ENCODE results near the gene DMRTA2. TPM values are rescaled to one million over a fixed set of nuclear protein-coding genes. Genes with fewer than 3 reads are reported as not detected.

The DMRTA2 gene
- not detected in 2 replicates for total RNA-seq (2014; rRNA removed; shearing (Covaris generic); ENCODE audit: low replicate concordance)

GRCh38 chr1:50422946-50423669 lies at the start of gene DMRTA2:
DMRTA2 (minus strand) TSS chr1:50423443; CDS start chr1:50421536, 1,907 bp downstream.
- DNase-seq (ENCODE audit: low read depth), result no peak

GRCh38 chr1:50471967-50472366 lies 48.7 kb upstream of the DMRTA2 start:
- in situ Hi-C loops (cut with HindIII; ENCODE audit: low pct_unique_long_range_greater_than_20kb, low sequenced_read_pairs), result no loop called here
- DNase-seq (ENCODE audit: low read depth), result no peak

More at GRCh38 chr1:50422946-50423669, at the start of gene DMRTA2:
- in situ Hi-C loops (cut with HindIII; ENCODE audit: low pct_unique_long_range_greater_than_20kb, low sequenced_read_pairs), result no loop called here

DNA sequence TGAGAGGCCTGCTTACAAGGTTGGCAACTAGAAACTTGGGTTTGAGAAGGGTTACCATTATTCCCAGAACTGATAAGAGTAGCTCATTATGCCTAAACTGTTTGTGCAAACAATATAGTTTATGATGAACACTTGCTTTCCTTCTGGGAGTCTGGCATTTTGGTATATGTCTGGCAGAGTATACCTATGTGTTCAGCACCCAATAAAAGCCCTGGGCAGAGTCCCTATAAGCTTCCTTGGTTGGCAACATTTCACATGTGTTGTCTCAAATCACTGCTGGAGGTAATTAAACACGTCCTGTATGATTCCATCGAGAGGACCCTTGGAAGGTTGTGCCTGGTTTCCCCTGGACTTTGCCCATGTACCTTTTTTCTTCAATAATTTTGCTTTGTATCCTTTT lies 39.7 kb upstream of the DMRTA2 start:
- in situ Hi-C loops (cut with HindIII; ENCODE audit: low pct_unique_long_range_greater_than_20kb, low sequenced_read_pairs), result no loop called here

DNA sequence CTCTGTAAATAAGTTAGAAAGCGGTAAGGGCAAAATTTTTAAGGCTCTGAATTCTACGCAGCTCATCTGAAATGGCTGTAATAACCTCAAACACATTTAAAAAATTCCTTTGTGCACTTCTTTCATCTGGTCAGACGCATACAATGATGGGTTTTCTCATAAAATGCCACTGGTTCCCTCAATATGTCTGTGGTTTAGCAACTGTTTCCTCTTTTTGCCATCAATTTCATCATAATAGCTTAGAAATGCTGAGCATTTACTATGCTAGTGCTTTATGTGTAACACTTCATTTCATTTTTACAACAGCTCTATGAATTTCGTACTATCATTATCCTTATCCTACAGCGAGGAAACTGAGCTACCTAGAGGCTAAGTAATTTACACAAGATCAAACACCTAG lies 35.3 kb upstream of the DMRTA2 start:
- no peak for DNase-seq (ENCODE audit: low read depth)
- in situ Hi-C loops (cut with HindIII; ENCODE audit: low pct_unique_long_range_greater_than_20kb, low sequenced_read_pairs), result no loop called here

More for the DNA sequence above, 39.7 kb upstream of the DMRTA2 start:
- DNase-seq (ENCODE audit: low read depth), result no peak

DNA sequence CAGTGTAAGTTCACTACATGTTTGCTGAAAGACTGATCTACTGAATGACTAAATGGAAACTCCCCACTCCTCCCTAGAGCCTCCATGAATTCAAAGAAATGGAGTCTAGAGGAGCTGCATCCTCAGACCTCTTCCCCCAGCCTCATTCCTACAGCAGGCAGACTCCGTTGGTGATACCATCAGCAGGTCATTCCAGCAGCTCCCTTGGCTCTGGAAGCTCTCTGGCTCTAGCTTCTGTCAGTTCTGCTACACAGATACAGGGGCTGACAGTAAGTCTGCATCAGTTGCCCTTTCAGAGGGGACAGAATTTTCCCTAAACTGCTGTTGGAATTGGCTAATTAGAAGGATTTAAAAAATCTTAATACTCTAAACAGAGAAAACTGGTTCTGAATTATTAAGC lies 31.7 kb upstream of the DMRTA2 start:
- in situ Hi-C loops (cut with HindIII; ENCODE audit: low pct_unique_long_range_greater_than_20kb, low sequenced_read_pairs), result no loop called here
- no peak for DNase-seq (ENCODE audit: low read depth)

GRCh38 chr1:50453266-50453665 lies 30.0 kb upstream of the DMRTA2 start:
- in situ Hi-C loops (cut with HindIII; ENCODE audit: low pct_unique_long_range_greater_than_20kb, low sequenced_read_pairs), result no loop called here
- DNase-seq (ENCODE audit: low read depth), result no peak

GRCh38 chr1:50452700-50453099 lies 29.5 kb upstream of the DMRTA2 start:
- in situ Hi-C loops (cut with HindIII; ENCODE audit: low pct_unique_long_range_greater_than_20kb, low sequenced_read_pairs), result no loop called here
- no peak for DNase-seq (ENCODE audit: low read depth)

GRCh38 chr1:50450861-50451653 lies 27.8 kb upstream of the DMRTA2 start:
- in situ Hi-C loops (cut with HindIII; ENCODE audit: low pct_unique_long_range_greater_than_20kb, low sequenced_read_pairs), result no loop called here
- DNase-seq (ENCODE audit: low read depth), result no peak

DNA sequence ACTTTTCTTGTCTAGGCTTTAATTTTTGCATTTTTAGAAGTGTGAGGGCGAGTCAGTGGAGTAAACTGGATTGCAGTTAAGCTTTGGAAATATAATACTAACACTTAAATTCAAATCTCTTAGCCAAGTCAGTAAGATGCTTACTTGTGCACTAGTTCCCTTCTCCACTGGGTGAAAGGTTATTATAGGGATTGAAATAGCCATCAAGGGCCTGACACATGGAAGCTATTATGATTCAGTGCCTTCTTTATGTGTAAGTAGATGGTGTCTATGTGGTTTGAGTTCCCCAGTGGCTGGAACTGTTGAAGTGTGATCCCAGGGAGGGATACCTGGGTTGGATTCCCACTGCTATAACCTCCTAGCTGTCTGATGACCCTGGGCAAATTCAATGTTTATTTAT lies 24.7 kb upstream of the DMRTA2 start:
- no peak for DNase-seq (ENCODE audit: low read depth)
- in situ Hi-C loops (cut with HindIII; ENCODE audit: low pct_unique_long_range_greater_than_20kb, low sequenced_read_pairs), result no loop called here

- DNase-seq (ENCODE audit: low read depth), result no peak
- in situ Hi-C loops (cut with HindIII; ENCODE audit: low pct_unique_long_range_greater_than_20kb, low sequenced_read_pairs), result no loop called here
These were observed 17.9 kb upstream of the DMRTA2 start for GRCh38 chr1:50441183-50441582.

DNA sequence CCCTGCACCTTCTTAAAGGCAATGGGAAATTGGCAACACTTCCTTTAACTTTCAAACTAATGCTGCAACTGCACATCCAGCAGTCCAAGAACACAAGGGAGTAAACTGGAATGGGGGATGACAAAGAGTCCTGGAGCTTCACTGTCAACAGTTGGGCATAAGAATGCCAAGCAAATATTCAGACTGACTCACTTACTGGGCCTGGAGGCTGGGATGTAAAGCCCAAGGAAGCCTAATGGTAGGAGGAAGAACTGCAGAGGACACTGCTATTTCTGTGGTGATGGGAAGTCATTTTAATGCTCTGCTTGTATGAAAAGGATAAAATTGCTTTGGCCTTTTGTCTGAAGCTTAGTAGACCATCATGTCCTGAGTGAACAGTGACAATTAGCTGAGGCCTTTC lies 15.7 kb upstream of the DMRTA2 start:
- in situ Hi-C loops (cut with HindIII; ENCODE audit: low pct_unique_long_range_greater_than_20kb, low sequenced_read_pairs), result no loop called here
- DNase-seq (ENCODE audit: low read depth), result no peak

DNA sequence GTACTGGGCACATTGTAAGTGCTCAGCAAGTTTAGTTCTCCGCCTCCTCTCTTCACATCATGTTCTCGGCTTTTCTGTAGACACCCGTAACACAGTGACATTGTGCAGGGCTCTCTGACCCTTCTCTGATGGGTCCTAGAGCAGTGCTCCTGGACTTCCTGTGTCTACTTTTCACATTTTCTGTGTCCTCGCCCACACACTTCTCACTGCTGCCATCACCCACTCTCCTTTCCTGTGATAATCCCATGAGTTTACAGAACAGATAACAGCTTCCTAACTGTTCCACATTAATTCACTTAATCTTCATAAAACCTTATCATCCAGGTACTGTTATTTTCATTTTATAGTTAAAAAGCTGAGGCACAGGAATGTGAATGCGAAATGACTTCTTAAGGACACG lies 13.2 kb upstream of the DMRTA2 start:
- in situ Hi-C loops (cut with HindIII; ENCODE audit: low pct_unique_long_range_greater_than_20kb, low sequenced_read_pairs), result no loop called here
- no peak for DNase-seq (ENCODE audit: low read depth)

GRCh38 chr1:50430010-50430405 lies 6.8 kb upstream of the DMRTA2 start:
- in situ Hi-C loops (cut with HindIII; ENCODE audit: low pct_unique_long_range_greater_than_20kb, low sequenced_read_pairs), result no loop called here
- no peak for DNase-seq (ENCODE audit: low read depth)

DNA sequence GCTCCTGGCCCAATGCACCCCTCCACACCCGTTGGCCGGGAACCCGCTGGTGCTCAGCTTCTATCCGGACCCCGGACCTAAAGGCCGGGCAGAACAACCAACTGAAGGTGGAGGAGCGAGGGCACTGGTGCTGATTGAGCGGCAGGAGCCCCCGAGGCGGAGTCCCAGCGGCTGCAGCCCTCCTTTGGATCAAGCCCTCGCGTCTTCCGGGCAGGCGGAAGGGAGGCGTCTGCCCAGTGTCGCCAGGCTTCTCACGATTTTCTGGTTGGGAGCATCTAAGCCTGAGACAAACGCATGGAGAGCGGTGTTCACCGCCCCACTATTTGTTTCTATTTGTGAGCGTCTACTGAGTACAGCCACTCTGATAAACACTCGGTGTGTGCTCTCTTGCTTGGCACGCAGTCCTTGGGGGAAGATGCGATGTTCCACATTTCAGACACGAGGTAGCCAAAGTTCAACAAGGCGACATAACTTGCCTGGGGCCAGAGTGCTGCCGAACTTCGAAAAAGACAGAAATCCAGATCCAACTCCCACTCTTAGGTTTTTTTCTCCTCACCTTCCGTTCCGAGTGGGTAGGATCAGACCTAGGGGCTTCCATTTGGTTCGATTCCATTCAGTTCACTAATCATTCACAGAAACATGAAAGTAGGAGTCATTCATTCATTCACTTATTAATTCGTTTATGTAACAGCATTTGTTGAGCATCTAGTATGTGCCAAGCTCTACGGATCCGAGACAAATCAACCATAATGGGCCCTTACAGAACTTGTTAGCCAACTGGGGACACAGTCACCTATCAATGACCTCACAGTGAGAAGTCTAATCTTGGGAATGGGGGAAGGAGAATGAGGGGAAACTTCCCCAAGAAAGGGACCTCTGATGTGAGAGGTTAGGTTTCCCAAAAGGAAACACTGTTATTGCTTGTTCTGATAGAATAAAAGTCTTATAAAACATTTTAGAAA lies 4.9 kb upstream of the DMRTA2 start:
- in situ Hi-C loops (cut with HindIII; ENCODE audit: low pct_unique_long_range_greater_than_20kb, low sequenced_read_pairs), result no loop called here
- no peak for DNase-seq (ENCODE audit: low read depth)

- in situ Hi-C loops (cut with HindIII; ENCODE audit: low pct_unique_long_range_greater_than_20kb, low sequenced_read_pairs), result no loop called here
- no peak for DNase-seq (ENCODE audit: low read depth)
These were observed 4.0 kb upstream of the DMRTA2 start for GRCh38 chr1:50427086-50427817.

GRCh38 chr1:50426702-50427085 lies 3.5 kb upstream of the DMRTA2 start:
- in situ Hi-C loops (cut with HindIII; ENCODE audit: low pct_unique_long_range_greater_than_20kb, low sequenced_read_pairs), result no loop called here

GRCh38 chr1:50426108-50426700 lies 3.0 kb upstream of the DMRTA2 start:
- in situ Hi-C loops (cut with HindIII; ENCODE audit: low pct_unique_long_range_greater_than_20kb, low sequenced_read_pairs), result no loop called here
- no peak for DNase-seq (ENCODE audit: low read depth)

More at GRCh38 chr1:50426702-50427085, 3.5 kb upstream of the DMRTA2 start:
- DNase-seq (ENCODE audit: low read depth), result no peak
